Activated CD8-positive, alpha-beta memory T cell treated with anti-CD3 and anti-CD28 coated beads for 48 hours (primary cell): ENCODE data around the gene TNFAIP3.
"Not testable (repeated sequence)": the region's sequence is repeated elsewhere in the genome, so short reads cannot be mapped to it uniquely, and the experiment has no call there.

Experiments used
- DNase-seq, 3 experiments: peaks; one replicate each; pipeline ENCODE4 v3.0.0-alpha.2; 2020; ENCODE audit warnings: low read depth in 2 of 3, low spot score in 2 of 3

The TNFAIP3 gene

DNA sequence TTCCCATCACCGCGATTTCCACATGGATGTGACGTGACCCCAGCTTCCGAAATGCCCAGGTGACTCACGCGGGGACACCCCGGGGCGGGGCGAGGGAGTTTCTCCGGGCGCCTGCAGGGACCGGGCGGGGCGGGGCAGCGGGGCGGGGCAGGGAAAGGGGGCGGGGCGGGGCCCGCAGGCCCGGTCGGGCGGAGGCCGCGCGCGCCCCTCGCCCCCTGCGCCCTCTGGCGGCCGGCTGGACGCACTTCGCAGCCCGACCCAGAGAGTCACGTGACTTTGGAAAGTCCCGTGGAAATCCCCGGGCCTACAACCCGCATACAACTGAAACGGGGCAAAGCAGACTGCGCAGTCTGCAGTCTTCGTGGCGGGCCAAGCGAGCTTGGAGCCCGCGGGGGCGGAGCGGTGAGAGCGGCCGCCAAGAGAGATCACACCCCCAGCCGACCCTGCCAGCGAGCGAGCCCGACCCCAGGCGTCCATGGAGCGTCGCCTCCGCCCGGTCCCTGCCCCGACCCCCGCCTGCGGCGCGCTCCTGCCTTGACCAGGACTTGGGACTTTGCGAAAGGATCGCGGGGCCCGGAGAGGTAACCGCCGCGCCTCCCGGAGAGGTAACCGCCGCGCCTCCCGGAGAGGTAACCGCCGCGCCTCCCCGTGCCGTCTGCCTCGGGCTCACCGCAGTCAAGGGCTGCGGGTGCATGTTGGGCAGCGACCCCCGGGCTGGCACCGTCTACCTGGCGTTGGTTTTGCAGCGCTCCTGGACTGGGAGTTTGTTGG is at the start of gene TNFAIP3:
TNFAIP3 (plus strand) TSS at position 346 of the 771 bp plus-strand sequence. CDS start 3,969 bp downstream, outside the sequence.
- DNase-seq = peak; percentile 80 to 94 (median 93)

DNA sequence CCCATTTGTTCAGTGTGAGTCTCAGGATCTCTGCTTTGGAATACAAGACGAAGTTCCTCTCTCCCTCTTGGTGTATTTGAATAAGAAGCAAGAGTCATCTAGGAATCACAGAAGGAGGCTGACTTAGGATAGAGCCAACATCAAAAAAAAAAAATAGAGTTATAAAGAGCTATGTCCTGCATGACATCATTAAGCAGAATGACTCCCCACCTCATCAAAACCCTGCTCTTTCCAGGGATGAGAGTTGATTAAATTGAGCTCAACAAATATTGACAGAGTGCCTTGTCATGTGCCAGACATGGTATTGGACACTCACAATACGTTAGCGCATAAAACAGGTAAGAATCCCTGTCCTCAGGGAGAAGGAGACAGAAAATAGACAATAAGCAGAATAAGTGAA is 48.6 kb upstream of the TNFAIP3 start:
- no peak for DNase-seq

DNA sequence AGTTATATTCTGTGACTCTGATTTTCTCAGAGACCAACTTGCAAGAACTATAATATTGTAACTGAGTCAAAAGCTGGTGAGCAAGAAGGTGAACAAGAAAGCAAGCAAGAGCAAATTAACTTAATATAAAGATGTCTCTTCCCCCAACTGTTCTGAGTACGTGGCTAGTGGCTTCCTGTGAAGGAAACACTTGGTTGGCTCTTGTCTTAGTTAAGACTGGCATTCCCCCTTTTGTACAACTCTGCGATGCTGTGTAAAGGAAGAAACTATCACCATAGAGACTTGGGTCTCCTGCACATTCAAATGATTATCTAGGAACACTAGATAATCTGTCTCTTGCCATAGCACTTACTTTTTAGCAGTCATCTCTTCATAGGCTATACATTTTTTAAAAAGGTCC is 47.3 kb upstream of the TNFAIP3 start:
- DNase-seq = no peak

DNA sequence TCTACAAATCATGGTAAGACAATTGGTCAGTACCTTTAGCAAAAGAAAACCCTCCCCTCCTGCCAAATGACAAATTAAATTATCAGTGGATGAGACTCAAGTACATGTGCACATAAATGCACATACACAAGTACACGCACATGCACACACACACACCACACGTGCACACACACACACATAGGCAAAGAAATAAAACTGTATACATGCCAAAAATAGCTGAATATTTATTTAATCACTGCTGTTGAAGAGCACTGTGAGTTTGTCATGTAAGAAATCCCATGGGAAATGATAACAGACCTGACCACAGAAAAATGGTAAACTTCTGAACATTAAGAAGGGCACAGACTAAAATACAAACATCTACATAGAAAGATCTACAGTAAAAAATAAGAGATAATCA is 46.6 kb upstream of the TNFAIP3 start:
- no peak for DNase-seq

DNA sequence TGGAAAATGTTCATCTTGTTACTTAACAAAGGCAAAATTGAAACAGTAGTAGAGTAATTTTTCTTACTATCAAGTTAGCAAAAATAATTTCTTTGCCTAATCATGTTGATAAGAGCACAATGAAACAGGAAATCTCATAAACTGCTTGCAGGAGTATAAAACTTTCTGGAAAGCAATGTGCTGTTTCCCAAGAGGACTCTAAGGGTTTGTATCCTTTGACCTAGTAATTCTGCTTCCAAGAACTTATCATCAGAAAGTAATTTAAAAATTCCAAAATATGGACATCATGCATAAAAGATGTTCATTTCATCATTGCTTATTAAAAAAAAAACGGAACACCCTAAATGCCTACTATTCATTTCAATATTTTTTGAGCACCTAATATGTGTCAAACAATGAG is 46.1 kb upstream of the TNFAIP3 start:
- DNase-seq = no peak

DNA sequence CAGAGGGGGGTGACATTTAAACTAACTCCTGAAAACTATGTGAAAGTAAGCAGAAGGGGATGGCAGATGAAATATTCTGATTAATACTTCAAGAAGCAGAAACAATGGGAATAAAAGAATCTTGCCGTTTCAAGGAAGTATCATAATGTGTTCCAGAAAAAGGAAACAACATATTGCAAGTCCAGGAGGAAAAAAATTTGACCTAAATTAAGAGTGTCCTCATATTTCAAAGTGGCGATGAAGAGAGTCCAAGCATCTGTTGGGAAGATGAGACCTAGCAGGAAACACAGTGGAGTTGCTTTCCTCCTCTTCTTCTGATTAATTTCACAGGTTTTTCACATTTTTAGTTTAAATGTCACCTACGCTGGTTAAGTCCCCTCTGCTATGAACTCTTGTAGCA is 45.6 kb upstream of the TNFAIP3 start:
- DNase-seq = no peak

DNA sequence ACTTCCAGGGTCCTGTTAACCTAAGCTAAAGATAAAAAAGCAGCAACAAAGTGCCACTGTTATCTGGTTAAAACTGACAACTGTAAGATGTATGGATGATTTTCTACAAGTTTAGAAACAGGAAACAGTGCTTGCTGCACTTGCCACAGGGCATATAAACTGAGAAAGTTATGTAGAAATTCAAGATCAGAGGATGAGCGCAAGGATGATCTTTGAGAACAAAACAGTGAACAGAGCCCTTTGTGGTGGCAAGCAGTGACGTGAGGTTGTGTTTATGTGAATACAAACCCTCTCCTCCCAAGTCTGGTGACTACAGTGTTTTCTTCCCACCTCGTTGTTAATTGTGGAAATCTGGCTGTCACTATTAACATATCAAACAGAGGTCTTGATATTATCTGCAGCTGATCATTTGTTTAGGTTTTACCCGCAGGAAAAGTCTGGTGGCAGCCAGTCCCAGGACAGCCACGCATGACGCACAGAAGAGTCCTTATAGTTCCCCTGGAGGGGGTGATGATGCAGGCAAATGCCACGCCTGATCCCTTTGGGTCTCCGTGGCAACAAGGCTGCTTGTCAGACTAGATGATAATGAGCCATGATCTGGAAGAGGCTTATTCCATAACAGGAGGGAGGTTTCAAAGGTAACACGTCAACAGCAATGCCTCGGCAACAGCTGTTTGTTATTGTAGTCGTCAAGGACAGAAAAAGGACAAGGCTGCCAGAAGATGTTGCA is 43.1 kb upstream of the TNFAIP3 start:
- DNase-seq = peak in 1 of 3 experiments; percentile 33

DNA sequence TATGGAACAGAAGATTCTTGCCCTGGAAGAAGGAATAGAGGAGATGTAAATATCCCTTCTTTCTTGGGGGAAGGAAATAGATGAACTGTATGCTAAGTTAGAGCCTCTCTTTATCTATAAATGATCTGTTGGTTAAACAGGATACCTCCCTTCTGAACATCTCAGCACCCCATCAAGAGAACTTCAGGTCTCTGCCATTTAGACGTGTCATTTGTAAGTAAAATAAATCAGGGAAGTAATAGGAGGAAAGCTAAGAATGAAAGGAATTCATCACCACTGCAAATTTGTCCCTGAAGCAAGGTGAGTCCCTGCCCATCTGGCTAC is 42.5 kb upstream of the TNFAIP3 start:
- DNase-seq = no peak

DNA sequence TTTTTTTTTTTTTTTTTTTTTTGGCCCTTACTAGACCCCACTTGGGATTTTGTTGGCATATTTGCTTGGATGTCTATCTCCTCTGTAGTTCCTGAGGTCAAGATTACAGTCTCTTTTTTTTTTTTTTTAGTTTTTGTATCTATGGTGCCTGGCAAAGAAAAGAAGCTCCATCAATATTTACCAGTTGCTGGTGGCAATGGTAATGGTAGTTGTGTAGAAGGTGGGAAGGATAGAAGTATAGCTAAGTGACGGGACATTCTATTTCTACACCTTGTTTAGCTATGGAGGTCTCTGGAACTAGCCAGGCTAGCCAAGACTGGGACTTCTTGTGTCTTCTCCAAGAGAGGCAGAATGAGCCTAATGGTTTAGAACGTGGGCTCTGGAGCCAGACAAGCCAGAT is 42.2 kb upstream of the TNFAIP3 start:
- no peak for DNase-seq

DNA sequence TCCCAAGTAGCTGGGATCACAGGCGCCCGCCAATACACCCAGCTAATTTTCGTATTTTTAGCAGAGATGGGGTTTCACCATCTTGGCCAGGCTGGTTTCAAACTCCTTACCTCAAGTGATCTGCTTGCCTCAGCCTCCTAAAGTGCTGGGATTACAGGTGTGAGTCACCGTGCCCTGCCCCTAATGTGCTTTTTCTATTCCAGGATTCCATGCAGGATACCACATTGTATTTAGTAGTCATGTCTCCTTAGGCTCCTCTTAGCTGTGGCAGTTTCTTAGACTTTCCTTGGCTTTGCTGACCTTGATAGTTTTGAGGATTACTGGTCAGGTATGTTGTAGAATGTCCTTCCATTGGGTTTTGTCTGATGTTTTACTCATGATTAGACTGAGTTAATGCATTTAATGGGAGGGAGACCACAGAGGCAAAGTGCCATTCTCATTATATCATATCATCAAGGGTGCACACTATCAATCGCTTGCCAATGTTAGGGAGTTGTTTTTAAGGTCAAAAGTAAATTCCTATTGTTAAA is 39.6 kb upstream of the TNFAIP3 start:
- no peak for DNase-seq

DNA sequence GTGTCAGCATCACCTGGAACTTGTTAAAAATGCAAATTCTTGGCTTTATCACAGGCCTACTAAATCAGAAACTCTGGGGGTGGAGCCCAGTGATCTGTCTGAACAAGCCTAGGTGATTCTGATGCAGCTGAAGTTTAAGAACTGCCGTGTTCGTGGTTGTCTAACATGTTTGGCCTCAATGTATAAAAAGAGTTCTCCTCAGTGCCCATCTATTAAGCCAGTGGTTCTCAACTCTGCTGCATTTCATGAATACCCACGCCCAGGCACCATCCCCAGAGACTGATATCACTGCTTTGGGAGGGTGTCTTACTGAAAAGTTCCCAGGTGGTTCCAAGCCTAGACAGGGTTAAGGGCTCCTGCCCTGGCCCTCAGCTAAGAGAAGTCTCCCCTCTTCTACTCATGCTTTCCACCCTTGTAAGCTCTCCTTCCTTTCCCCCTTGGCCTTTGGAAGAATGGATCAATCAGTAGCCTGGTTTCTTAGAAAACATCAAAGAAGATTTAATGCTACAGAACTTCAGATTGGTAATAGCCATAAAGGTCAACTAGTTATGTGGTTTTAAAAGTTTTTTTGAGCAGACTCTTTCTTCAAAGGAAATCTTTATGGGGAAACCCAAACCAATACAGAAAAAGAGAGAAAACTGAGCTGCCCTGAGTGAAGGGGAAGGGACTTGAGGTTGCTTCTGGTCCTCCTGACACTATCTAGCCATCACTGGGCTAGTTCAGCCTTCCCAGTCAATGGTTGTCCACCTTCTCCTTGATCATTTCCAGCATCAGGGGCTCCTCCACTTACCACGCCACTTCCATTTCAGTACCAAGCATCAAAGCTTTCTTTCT is 38.9 kb upstream of the TNFAIP3 start:
- no peak for DNase-seq

DNA sequence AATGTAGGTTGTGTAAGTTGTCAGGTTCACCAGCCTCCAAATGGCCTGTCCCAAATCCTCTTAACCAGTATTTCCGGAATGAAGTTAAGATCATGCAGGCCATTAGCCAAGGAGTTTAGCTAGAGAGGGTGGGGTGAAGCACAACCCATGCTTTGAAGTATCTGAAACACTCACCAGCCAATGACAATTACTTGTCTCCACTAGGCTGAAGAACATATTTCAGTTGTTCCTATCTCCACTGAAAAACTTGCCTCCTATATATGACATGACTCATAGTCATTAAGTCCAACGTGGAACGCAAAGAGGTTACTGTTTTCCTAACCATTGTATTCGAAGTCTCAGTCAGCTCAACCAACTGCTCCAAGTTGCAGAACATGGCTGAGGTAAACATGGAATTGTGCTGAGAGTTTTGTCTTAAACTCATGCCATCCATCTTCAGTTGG is 37.4 kb upstream of the TNFAIP3 start:
- no peak for DNase-seq

DNA sequence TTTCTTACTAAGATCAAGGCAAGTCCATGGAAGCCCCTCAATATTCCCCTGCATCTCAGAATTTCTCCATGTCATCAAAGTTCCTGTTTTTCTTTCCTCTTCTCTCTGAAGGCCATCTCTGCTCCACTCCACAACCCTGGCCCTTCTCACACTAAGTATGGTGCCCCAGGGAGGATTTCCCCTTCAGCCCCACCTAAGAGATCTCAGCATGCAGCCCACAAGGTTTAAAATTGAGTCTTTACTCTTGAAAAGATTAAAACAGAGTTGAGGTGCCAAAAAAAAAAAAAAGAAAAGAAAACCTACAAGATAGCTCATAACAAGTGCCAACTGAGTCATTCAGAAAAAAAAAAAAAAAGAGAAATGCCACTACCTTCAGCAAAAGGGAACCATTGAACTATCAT is 36.5 kb upstream of the TNFAIP3 start:
- no peak for DNase-seq

DNA sequence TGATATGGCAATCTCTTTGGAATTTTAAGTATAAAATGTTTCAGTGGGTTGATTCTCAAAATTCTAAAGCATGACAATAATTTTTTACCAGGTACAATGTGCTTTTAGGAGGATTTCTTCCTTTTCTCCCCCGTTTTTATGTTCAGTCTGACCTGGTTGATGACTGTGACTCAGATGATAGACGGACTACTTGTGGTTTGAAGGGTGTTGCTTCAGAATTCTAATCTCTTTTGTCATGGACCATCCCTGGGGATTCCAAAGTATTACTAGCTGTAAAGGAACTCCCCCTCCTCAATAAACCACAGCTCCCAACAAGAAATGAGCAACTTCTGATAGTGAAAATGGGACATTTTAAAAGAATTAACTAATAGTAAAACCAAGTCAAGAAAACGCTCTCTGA is 34.9 kb upstream of the TNFAIP3 start:
- DNase-seq = no peak

DNA sequence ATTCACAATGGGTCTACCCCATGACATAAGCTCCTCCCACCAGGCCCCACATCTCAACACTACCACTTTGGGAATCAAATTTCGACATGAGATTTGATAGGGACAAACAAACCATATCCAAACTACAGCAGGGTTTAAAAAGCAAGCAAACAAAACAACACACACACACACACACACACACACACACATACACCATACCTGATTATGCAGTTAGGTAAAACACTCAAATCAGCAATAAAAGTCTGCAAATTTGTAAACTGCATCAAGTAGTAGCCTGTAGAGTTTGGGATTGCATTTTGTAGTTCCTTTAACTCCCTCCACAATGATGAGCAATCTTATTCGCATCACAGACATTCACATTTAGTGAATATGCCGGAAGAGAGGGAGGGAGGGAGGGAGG is 32.6 kb upstream of the TNFAIP3 start:
- DNase-seq = no peak

DNA sequence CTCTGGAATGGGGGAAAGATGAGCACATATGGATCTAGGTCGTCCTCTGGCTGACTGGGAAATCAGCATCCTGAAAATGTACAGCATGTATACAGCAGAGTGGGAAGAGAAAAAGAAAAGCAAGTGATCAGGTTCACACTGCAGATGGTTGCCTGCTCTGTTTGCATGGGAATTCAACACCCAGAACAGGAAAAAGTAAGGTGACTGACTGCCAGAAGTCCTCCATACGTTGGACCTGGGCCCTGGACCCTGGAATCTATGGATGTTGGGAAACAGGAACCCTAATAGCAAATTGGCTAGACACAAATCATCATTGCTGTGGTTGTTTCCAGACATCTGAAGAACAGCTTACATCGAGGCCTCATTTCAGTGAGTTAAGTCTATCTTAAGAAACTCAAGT is 30.3 kb upstream of the TNFAIP3 start:
- DNase-seq = no peak

DNA sequence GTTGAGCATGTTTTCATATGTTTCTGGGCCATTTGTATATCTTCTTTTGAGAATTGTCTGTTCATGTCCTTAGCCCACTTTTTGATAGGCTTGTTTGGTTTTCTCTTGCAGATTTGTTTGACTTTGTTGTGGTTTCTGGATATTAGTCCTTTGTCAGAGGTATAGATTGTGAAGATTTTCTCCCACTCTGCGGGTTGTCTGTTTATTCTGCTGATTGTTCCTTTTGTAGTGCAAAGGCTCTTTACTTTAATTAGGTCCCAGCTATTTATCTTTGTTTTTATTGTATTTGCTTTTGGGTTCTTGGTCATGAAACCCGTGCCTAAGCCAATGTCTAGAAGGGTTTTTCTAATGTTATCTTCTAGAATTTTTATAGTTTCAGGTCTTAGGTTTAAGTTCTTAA is 29.0 kb upstream of the TNFAIP3 start:
- not testable (repeated sequence) for DNase-seq

DNA sequence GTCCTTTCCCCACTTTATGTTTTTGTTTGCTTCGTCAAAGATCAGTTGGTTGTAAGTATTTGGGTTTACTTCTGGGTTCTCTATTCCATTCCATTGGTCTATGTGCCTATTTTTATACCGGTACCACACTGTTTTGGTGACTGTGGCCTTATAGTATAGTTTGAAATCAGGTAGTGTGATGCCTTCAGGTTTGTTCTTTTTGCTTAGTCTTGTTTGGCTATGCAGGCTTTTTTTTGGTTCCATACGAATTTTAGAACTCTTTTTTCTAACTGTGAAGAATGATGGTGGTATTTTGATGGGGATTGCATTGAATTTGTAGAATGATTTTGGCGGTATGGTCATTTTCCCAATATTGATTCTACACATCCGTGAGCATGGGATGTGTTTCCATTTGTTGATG is 28.5 kb upstream of the TNFAIP3 start:
- not testable (repeated sequence) for DNase-seq

DNA sequence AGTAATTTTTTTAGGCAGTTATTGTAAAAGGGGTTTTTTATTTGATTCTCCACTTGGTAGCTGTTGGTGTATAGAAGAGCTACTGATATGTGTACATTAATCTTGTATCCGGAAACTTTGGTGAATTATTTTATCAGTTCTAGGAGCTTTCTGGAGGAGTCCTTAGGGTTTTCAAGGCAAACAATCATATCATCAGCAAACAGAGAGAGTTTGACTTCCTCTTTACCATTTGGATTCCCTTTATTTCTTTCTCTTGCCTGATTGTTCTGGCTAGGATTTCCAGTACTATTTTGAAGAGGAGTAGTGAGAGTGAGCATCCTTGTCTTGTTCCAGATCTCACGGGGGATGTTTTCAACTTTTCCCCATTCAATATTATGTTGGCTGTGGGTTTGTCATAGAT is 28.0 kb upstream of the TNFAIP3 start:
- DNase-seq = no peak

DNA sequence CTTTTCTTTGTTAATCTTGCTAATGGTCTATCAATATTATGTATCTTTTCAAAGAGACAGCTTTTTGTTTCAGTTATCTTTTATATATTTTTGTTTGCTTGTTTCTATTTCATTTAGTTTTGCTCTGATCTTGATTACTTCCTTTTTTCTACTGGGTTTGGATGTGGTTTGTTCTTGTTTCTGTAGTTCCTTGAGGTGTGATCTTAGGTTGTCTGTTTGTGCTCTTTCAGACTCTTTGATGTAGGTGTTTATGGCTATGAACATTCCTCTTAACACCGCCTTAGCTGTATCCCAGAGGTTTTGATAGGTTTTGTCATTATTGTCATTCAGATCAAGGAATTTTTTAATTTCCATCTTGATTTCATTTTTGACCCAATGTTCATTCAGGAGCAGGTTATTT is 26.8 kb upstream of the TNFAIP3 start:
- DNase-seq = no peak

DNA sequence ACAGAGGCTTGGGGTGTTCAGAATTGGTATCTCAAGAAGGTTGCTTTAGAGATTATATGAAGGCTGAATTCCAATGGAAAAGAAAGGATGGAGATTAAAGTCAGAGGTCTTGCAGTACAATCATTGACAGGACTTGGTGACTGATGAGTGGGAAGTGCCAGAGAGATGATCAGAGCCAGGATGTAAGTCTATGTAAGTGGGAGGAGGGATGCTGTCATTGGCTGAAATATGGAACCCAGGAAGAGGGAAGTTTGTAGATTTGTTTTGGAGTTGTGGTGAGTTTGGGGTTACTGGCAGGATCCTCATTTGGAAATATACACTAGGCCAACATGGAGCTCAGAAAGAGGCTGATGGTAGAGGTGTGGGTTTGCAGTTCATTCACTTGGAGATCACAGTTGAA is 23.8 kb upstream of the TNFAIP3 start:
- no peak for DNase-seq

DNA sequence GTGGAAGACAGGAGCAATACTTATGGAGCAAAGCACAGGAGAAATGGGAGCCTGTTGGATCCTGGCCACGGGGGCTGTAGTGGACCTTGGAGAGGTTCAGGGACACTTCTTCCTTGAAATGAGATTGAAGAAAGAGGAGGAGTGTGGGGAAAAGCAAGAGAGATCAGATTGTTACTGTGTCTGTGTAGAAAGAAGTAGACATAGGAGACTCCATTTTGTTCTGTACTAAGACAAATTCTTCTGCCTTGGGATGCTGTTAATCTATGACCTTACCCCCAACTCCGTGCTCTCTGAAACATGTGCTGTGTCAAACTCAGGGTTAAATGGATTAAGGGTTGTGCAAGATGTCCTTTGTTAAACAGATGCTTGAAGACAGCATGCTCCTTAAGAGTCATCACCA is 22.7 kb upstream of the TNFAIP3 start:
- DNase-seq = not testable (repeated sequence)
